ENCODE data around the gene FAM13C.

DNA sequence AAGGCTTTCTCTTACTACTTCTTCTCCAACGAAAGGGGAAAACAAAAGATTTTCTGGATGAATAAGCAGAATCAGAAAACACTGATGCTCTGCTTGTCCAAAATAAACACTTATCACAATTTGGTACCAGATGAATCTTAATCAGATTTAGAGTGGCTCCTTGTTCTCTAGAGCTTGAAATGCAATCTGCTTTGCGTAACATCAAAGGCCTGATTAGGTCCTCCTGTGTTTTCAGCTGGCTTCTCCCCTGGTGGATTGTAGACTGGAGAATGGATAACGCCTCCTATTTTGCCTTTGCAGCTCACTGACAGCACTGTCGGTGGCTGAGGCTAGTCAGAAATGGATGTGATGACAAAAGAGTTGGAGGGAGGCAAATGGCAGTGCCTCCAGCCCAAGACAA, 91.2 kb downstream of the FAM13C start:
- TF ChIP-seq, protein P1, sequence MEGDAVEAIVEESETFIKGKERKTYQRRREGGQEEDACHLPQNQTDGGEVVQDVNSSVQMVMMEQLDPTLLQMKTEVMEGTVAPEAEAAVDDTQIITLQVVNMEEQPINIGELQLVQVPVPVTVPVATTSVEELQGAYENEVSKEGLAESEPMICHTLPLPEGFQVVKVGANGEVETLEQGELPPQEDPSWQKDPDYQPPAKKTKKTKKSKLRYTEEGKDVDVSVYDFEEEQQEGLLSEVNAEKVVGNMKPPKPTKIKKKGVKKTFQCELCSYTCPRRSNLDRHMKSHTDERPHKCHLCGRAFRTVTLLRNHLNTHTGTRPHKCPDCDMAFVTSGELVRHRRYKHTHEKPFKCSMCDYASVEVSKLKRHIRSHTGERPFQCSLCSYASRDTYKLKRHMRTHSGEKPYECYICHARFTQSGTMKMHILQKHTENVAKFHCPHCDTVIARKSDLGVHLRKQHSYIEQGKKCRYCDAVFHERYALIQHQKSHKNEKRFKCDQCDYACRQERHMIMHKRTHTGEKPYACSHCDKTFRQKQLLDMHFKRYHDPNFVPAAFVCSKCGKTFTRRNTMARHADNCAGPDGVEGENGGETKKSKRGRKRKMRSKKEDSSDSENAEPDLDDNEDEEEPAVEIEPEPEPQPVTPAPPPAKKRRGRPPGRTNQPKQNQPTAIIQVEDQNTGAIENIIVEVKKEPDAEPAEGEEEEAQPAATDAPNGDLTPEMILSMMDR (IDR thresholded peaks at IDR 0.05), result no peak
- TF ChIP-seq POLR2A (IDR thresholded peaks at IDR 0.05), result no peak

Data from Peyer's patch (tissue), 4 donors.